SK-N-SH treated with all-trans-retinoic acid at 6 μM for 48 hours (cell line): ENCODE measurements around the gene KRT80.

Experiments
- ATAC-seq: fragments of 200-7000 bp; cut with Tn5 transposase; 3 replicates; pipeline ENCODE4 v1.9.1; 2020; ENCODE audit warnings: mild to moderate bottlenecking, moderate library complexity
- ARNTL ChIP-seq: fragments of 450-650 bp; formaldehyde crosslinking; IDR thresholded peaks from 2 replicates; pipeline ENCODE4 v1.5.0; 2020; ENCODE audit warnings: low read depth, mild to moderate bottlenecking, moderate library complexity, borderline replicate concordance
- CSDC2 ChIP-seq: fragments of 250-450 bp; sonication (Bioruptor Pico); IDR thresholded peaks from 2 replicates; pipeline ENCODE4 v1.5.0; 2020; ENCODE audit warnings: mild to moderate bottlenecking, moderate library complexity
- ESRRG ChIP-seq: fragments of 250-450 bp; sonication (Bioruptor Pico); IDR thresholded peaks from 2 replicates; pipeline ENCODE4 v1.6.1; 2021; ENCODE audit warnings: mild to moderate bottlenecking
- GLIS3 ChIP-seq: fragments of 250-450 bp; sonication (Bioruptor Pico); IDR thresholded peaks from 2 replicates; pipeline ENCODE4 v1.5.0; 2020; ENCODE audit warnings: mild to moderate bottlenecking, moderate library complexity
- ISL1 ChIP-seq: fragments of 250-450 bp; sonication (Bioruptor Pico); IDR thresholded peaks from 2 replicates; pipeline ENCODE4 v2.1.2; 2022; ENCODE audit warnings: mild to moderate bottlenecking, moderate library complexity
- RARB ChIP-seq: fragments of 250-450 bp; sonication (Bioruptor Pico); IDR thresholded peaks from 2 replicates; pipeline ENCODE4 v1.8.0; 2021; ENCODE audit warnings: mild to moderate bottlenecking, moderate library complexity
- SNAI2 ChIP-seq: fragments of 250-450 bp; sonication (Bioruptor Pico); IDR thresholded peaks from 2 replicates; pipeline ENCODE4 v1.5.0; 2020; ENCODE audit warnings: mild to moderate bottlenecking, moderate library complexity
- TCF4 ChIP-seq: fragments of 250-450 bp; sonication (Bioruptor Pico); IDR thresholded peaks from 2 replicates; pipeline ENCODE4 v1.8.0; 2021; ENCODE audit warnings: mild to moderate bottlenecking, moderate library complexity, borderline replicate concordance
- TOX ChIP-seq: fragments of 250-450 bp; sonication (Bioruptor Pico); IDR thresholded peaks from 2 replicates; pipeline ENCODE4 v1.8.0; 2021; ENCODE audit warnings: mild to moderate bottlenecking, moderate library complexity, borderline replicate concordance
- ZFP3 ChIP-seq: fragments of 250-450 bp; sonication (Bioruptor Pico); IDR thresholded peaks from 2 replicates; pipeline ENCODE4 v1.5.0; 2020; ENCODE audit warnings: mild to moderate bottlenecking, moderate library complexity
- ZFP30 ChIP-seq: fragments of 450-650 bp; formaldehyde crosslinking; IDR thresholded peaks from 2 replicates; pipeline ENCODE4 v1.5.0; 2022; ENCODE audit warnings: mild to moderate bottlenecking, moderate library complexity
- ZNF565 ChIP-seq: fragments of 450-650 bp; formaldehyde crosslinking; conservative IDR thresholded peaks from 2 replicates; pipeline ENCODE4 v1.5.0; 2020; ENCODE audit warnings: low read depth, mild to moderate bottlenecking, moderate library complexity
- ZNF70 ChIP-seq: fragments of 450-650 bp; formaldehyde crosslinking; IDR thresholded peaks from 2 replicates; pipeline ENCODE4 v1.5.0; 2020; ENCODE audit warnings: mild to moderate bottlenecking, moderate library complexity
- ZNF8 ChIP-seq: fragments of 450-650 bp; formaldehyde crosslinking; IDR thresholded peaks from 2 replicates; pipeline ENCODE4 v1.5.0; 2020; ENCODE audit warnings: mild to moderate bottlenecking, moderate library complexity
- TF ChIP-seq, protein P1 (sequence below): fragments of 250-450 bp; sonication (Bioruptor Pico); IDR thresholded peaks from 2 replicates; pipeline ENCODE4 v1.8.0; 2020; ENCODE audit warnings: mild to moderate bottlenecking, moderate library complexity, borderline replicate concordance
- TF ChIP-seq, protein P2 (sequence below): fragments of 250-450 bp; sonication (Bioruptor Pico); IDR thresholded peaks from 2 replicates; pipeline ENCODE4 v1.5.1; 2020; ENCODE audit warnings: low read depth, mild to moderate bottlenecking, moderate library complexity
- TF ChIP-seq, protein P3 (sequence below): fragments of 250-450 bp; sonication (Bioruptor Pico); IDR thresholded peaks from 2 replicates; pipeline ENCODE4 v1.8.0; 2021; ENCODE audit warnings: low read depth, mild to moderate bottlenecking, moderate library complexity, borderline replicate concordance
- TF ChIP-seq, protein P4 (sequence below): fragments of 250-450 bp; sonication (Bioruptor Pico); IDR thresholded peaks from 2 replicates; pipeline ENCODE4 v1.5.1; 2021; ENCODE audit warnings: mild to moderate bottlenecking, moderate library complexity

Gene KRT80

DNA sequence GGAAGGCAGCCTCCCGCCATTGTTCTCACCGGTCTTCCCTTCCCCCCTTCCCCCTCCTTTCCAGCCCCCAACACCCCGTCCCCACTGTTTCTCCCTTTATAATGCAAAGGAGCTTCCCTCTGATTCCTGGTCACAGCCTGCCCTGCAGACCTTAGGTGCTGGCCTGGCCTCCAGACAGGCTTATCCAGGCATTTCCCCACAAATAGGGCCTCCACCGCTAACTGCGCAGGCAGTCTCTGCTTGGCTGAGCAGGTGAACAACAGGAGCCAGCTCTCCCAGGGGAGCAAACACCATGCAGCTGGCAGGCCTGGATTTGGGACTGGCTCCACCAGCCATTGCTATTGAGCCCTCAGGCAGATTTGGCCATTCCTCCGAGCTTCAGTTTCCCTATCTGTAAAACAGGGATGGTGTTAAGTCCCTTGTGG, 66.3 kb downstream of the KRT80 start (continued):
- TF ChIP-seq ARNTL (CRISPR knock-in tag) (no peak), ZFP3 (CRISPR knock-in tag) (no peak), ISL1 (CRISPR knock-in tag) (no peak), ZNF8 (CRISPR knock-in tag) (no peak), ZFP30 (CRISPR knock-in tag) (no peak), ZNF565 (CRISPR knock-in tag) (no peak), GLIS3 (CRISPR knock-in tag) (no peak)

DNA sequence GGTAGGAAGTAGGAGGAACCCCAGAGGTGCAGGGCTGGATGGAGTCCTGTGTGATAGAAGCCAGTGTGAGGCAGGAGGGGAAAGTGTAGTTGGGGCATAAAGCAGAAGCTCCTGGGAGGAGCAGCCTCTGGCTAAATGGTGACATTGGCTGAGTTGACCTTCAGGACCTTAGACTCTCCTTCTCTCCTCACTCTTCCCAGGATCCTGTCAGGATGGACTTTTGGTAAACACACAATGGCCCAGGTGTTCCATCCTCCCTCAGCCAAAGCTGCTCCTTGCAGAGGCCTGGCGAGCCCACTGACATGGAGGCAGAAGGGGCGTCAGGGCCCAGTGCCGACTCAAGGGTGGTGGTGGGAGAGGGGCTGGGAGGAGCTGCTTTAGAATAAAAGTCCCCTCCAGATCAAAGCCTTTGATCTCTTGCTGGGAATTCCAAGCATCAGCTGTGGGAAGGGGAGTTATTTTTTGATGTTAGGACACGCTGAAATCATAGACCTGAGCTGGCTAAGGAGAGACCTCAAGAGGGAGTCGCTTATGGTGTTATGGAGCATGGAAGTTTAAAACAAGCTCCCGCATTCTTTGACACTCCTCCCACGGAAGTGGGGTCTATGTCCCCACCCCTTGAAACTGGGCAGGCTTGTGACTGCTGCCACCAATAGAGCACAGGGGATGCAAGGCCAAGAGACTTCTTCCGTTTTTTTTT, 68.2 kb downstream of the KRT80 start:
- no peak for ATAC-seq
- TF ChIP-seq CSDC2 (CRISPR knock-in tag) (no peak), ZFP3 (CRISPR knock-in tag) (no peak), ZNF565 (CRISPR knock-in tag) (no peak), ZNF8 (CRISPR knock-in tag) (no peak), ARNTL (CRISPR knock-in tag) (no peak), RARB (CRISPR knock-in tag) (no peak), ISL1 (CRISPR knock-in tag) (no peak)
- TF ChIP-seq, protein P1, sequence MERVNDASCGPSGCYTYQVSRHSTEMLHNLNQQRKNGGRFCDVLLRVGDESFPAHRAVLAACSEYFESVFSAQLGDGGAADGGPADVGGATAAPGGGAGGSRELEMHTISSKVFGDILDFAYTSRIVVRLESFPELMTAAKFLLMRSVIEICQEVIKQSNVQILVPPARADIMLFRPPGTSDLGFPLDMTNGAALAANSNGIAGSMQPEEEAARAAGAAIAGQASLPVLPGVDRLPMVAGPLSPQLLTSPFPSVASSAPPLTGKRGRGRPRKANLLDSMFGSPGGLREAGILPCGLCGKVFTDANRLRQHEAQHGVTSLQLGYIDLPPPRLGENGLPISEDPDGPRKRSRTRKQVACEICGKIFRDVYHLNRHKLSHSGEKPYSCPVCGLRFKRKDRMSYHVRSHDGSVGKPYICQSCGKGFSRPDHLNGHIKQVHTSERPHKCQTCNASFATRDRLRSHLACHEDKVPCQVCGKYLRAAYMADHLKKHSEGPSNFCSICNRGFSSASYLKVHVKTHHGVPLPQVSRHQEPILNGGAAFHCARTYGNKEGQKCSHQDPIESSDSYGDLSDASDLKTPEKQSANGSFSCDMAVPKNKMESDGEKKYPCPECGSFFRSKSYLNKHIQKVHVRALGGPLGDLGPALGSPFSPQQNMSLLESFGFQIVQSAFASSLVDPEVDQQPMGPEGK (CRISPR knock-in tag) = no peak
- TF ChIP-seq, protein P2, sequence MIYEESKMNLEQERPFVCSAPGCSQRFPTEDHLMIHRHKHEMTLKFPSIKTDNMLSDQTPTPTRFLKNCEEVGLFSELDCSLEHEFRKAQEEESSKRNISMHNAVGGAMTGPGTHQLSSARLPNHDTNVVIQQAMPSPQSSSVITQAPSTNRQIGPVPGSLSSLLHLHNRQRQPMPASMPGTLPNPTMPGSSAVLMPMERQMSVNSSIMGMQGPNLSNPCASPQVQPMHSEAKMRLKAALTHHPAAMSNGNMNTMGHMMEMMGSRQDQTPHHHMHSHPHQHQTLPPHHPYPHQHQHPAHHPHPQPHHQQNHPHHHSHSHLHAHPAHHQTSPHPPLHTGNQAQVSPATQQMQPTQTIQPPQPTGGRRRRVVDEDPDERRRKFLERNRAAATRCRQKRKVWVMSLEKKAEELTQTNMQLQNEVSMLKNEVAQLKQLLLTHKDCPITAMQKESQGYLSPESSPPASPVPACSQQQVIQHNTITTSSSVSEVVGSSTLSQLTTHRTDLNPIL = no peak
- TF ChIP-seq, all 23 proteins: peak for 0

DNA sequence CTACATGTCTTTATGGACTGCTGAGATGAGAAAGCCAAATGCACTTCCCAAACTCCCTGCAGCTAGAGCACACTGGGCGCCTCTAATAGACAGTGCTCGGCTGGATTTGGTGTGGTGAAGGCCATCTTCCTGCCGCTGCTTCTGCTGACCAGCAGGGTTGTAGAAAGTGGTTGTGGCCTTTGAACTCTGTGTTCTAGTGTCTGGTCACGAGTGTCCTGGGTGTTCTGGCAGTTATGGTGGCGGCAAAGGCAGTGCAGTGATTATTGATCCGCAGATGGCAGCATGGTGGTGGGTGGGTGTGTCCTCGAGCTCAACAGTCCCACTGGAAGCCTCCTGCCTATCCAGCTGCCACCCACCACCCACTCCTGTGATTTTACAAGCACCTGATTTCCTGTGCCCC, 68.9 kb downstream of the KRT80 start:
- ATAC-seq = no peak
- TF ChIP-seq ESRRG (CRISPR knock-in tag) (no peak), GLIS3 (CRISPR knock-in tag) (no peak), TOX (no peak), ZNF70 (CRISPR knock-in tag) (no peak), RARB (CRISPR knock-in tag) (no peak), ZFP3 (CRISPR knock-in tag) (no peak), CSDC2 (CRISPR knock-in tag) (no peak), TCF4 (no peak), SNAI2 (no peak), ZNF565 (CRISPR knock-in tag) (no peak), ISL1 (CRISPR knock-in tag) (no peak), ZNF8 (CRISPR knock-in tag) (no peak)
- TF ChIP-seq, protein P1 (CRISPR knock-in tag) = no peak
- TF ChIP-seq, protein P3, sequence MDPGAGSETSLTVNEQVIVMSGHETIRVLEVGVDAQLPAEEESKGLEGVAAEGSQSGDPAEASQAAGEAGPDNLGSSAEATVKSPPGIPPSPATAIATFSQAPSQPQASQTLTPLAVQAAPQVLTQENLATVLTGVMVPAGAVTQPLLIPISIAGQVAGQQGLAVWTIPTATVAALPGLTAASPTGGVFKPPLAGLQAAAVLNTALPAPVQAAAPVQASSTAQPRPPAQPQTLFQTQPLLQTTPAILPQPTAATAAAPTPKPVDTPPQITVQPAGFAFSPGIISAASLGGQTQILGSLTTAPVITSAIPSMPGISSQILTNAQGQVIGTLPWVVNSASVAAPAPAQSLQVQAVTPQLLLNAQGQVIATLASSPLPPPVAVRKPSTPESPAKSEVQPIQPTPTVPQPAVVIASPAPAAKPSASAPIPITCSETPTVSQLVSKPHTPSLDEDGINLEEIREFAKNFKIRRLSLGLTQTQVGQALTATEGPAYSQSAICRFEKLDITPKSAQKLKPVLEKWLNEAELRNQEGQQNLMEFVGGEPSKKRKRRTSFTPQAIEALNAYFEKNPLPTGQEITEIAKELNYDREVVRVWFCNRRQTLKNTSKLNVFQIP (CRISPR knock-in tag) = no peak
- TF ChIP-seq, protein P4, sequence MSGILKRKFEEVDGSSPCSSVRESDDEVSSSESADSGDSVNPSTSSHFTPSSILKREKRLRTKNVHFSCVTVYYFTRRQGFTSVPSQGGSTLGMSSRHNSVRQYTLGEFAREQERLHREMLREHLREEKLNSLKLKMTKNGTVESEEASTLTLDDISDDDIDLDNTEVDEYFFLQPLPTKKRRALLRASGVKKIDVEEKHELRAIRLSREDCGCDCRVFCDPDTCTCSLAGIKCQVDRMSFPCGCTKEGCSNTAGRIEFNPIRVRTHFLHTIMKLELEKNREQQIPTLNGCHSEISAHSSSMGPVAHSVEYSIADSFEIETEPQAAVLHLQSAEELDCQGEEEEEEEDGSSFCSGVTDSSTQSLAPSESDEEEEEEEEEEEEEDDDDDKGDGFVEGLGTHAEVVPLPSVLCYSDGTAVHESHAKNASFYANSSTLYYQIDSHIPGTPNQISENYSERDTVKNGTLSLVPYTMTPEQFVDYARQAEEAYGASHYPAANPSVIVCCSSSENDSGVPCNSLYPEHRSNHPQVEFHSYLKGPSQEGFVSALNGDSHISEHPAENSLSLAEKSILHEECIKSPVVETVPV (CRISPR knock-in tag) = no peak
- TF ChIP-seq, protein P2 = no peak
